Stimulated activated CD4-positive, alpha-beta T cell treated with anti-CD3 and anti-CD28 coated beads, TNF-alpha, amount 100 ng/mL, for 24 hours (primary cell): Measurements from ENCODE around the gene NOXO1.

Experiments used
- DNase-seq, 3 experiments: peaks; one replicate each; pipeline ENCODE4 v3.0.0-alpha.2; 2020; ENCODE audit warnings: low read depth in 3 of 3

NOXO1 gene

GRCh38 chr16:1997494-1998359 is 16.5 kb upstream of the NOXO1 start:
- no peak for DNase-seq

- no peak for DNase-seq
Observed at GRCh38 chr16:1993731-1994131, 12.5 kb upstream of the NOXO1 start.

DNA sequence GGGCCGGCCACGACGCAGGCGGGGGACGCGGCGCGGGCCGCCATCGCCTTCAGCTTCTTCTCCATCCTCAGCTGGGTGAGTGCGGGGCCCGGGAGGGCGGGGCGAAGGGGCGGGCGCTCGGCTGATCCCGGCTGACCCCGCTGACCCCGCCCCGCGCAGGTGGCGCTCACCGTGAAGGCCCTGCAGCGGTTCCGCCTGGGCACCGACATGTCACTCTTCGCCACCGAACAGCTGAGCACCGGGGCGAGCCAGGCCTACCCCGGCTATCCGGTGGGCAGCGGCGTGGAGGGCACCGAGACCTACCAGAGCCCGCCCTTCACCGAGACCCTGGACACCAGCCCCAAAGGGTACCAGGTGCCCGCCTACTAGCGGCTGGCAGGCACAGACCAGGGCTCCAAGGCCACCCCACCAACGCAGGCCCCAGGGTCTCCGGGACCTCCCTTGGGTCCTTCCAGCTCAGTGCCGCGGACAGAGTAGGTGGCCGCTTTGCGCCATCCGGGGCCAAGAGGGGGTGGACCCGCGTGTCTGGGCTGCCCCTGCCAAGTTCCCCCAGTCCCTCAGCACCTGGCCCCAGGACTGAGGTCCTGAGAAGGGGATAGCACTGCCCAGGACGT is 11.5 kb upstream of the NOXO1 start:
- no peak for DNase-seq

DNA sequence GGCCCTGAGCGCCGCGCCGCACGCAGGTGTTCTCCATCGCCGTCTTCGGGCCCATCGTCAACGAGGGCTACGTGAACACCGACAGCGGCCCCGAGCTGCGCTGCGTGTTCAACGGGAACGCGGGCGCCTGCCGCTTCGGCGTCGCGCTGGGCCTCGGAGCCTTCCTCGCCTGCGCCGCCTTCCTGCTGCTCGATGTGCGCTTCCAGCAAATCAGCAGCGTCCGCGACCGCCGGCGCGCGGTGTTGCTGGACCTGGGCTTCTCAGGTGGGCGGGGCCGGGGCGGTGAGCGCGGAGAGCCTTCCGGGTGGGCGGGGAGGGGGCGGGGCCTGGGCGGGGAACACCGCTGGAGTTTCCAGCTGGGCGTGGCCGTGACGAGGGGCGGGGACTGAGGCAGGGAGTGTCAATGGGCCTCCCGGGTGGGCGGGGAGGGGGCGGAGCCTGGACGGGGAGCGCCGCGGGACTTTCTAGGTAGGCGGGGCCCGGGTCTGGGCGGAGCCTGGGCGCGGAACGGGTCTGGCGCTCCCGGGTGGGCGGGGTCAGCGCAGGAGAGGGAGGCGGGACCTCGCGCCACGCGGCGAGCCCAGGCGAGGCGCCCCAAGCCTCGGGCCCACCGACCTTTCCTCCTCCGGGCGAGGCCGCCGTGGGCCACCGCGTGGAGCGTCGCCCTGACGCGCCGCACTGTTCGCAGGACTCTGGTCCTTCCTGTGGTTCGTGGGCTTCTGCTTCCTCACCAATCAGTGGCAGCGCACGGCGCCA is 10.9 kb upstream of the NOXO1 start:
- peak; percentile 94 to 97 (median 95) for DNase-seq

DNA sequence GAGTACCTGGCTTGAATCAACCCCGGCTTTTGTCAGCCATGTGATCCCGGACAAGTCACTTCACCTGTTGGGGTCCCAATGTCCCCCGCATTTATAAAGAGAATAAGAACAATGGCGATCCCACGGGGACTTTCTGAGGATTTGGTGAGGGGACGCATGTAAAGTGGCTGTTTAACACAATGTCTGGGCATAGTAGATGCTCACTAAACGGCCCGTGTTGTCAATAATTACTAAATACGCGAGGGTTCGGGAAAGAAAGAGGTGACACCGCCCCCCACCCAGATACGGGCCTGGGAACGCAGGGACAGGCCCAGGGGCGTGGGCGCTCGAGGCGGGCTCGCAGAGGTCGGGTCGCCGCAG is 10.3 kb upstream of the NOXO1 start:
- no peak for DNase-seq

DNA sequence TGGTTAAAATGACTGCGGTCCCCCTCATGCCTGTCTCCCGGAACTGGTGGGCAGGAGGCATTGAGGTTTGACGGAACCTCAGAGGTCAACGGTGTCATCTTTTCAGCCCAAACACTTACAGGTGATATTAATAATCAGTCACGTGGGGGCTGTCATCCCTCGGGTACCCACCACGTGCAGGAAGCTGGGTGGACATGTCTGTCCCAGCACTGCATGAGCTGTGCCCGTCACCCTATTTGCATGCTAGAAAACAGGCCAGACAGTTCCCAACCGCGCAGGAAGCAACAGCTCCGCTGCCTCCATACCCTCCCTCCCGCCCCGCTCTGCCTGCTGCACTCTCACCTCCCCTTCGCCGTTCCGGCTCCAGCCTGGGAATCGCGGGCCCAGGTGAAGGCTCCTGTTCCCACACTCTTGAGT is 9.9 kb upstream of the NOXO1 start:
- no peak for DNase-seq

- no peak for DNase-seq
Observed at GRCh38 chr16:1990351-1991134, 9.3 kb upstream of the NOXO1 start.

DNA sequence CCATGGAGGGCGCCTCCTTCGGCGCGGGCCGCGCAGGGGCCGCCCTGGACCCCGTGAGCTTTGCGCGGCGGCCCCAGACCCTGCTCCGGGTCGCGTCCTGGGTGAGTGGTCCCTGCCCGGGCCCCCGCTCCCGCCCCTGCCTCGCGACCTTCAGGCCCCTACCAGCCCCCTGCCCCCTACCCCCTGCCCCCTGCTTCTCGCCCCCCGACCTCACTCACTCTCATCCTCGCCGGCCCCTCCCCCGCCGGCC is 8.8 kb upstream of the NOXO1 start:
- DNase-seq = no peak

- DNase-seq = no peak
Observed at GRCh38 chr16:1989209-1990100, 8.2 kb upstream of the NOXO1 start, which contains the start of gene SYNGR3. SYNGR3 (plus strand) TSS chr16:1989970; CDS start chr16:1990103, 133 bp downstream.

GRCh38 chr16:1987198-1987597 is 5.9 kb upstream of the NOXO1 start:
- no peak for DNase-seq

DNA sequence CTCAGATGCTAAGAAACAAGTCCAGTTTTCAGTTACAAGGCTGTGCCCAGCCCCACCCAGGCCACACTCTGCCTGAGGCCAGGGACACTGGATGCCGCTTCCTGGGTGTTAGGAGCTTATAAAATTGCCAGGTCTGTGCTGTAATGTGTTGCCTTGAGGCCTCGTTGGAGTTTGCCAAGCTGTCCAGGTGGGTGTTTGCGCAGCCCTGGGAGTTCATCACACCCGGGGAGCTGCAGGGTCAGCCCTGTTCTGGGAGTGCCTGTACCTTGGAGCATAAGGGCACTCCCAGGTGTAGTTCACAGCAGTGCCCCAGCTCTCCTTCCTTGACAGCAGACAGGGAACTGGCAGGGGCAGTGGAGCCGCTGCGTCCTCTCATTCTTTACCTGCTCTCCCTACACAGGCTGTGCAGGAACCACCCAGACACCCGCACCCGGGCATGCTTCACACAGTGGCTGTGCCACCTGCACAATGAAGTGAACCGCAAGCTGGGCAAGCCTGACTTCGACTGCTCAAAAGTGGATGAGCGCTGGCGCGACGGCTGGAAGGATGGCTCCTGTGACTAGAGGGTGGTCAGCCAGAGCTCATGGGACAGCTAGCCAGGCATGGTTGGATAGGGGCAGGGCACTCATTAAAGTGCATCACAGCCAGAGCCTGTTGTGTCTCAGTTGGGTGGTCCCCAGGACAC is 4.3 kb upstream of the NOXO1 start:
- no peak for DNase-seq

GRCh38 chr16:1984347-1985225 is 3.3 kb upstream of the NOXO1 start:
- DNase-seq = no peak

- DNase-seq = peak in 1 of 3 experiments; percentile 80
Observed at GRCh38 chr16:1983544-1984346, 2.5 kb upstream of the NOXO1 start, which contains the start of gene GFER. GFER (plus strand) TSS chr16:1984193; CDS start chr16:1984219, 26 bp downstream.

GRCh38 chr16:1982991-1983543 is 1.8 kb upstream of the NOXO1 start:
- no peak for DNase-seq

DNA sequence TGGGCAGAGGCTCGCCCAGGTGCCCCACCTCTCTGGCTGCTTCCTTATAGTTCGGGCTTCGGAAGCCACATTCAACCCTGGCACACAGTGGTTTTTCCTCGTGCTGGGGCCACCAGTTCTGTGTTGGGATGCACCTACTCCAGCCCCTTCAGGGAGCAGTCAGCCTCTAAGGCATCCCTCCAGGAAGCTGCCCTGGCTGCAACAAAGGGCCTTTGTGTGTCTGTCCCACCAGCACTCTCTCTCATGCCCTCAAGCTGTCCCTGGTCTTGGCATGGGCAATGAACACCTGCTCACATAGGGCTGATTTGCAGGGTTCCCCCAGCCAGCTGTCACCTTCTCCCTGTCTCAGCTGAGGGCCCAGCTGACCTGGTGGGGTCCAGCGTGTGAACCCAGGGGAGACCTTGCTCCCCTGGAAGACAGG is 754 bp upstream of the NOXO1 start:
- DNase-seq = no peak

DNA sequence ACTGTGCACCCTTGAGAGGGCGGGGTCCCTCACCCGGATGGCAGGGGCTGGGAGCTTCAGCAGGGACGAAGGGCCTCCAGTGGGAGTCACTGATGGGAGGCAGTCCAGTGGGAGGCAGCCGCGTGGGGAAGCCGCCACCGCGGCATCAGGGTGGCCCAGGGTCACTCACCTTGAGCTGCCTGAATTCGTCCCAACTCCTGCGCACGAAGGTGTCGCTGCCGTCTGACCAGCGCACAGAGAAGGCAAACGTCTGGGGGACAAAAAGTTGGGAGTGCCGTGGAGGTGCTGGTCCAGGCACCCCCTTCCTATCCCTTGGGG is 540 bp downstream of the NOXO1 start:
- no peak for DNase-seq

DNA sequence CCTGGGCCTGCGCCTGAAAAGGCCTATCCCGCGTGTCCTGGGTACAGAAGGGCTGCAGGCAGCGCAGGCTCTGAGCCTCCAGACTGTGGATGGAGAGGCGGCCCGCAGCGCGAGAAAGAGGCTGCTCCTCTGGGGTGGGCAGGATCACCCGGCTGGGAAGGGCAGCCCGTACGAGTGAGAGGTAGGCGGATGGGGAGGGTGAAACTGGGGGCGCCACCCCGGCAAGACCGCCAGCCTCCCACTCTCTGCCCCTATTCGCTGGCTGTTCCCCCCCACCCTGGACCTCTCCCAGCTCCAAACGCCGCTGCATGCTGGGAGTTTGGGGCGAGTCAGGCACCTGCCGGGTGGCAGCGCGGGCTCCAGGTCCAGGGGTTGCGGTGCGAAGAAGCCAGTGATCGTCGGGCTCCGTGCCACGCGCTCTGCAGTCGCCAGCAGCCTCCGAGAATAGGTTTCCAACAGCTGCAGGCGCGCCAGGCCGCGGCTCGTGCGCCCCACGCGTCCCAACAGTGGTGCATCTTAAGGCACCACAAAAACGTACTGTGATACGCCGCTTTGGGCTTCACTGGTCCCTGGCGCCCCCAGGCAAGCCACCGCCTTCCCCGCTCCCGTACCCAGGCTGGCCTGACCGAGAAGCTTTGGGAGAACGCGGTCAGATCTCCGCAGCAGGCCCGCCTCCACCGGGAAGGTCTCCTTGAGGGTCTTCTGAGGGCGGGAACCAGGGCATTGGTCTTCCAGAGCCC is 1.1 kb downstream of the NOXO1 start:
- DNase-seq = no peak
